Fibroblast of pulmonary artery (primary cell): ENCODE measurements around the gene HDAC2.
A peak's percentile ranks its signal among the peaks of the same experiment; 100 is the strongest.
"Not testable (repeated sequence)": the region's sequence is repeated elsewhere in the genome, so short reads cannot be mapped to it uniquely, and the experiment has no call there.

Experiments
- DNase-seq: peaks from one replicate; pipeline ENCODE4 v3.0.0-alpha.2; 2010; ENCODE audit warnings: low read depth
- H3K4me3 ChIP-seq: replicated peaks from 2 replicates; pipeline ENCODE4 v1.5.1; 2011; ENCODE audit warnings: low read depth, mild to moderate bottlenecking, control low read depth, low read length, moderate library complexity
- TF ChIP-seq, protein P1 (sequence below): IDR thresholded peaks from 2 replicates; pipeline ENCODE4 v1.5.1; 2011; ENCODE audit warnings: mild to moderate bottlenecking, control low read depth, low read length, inconsistent platforms; ENCODE audit errors: missing control alignments

Gene HDAC2

GRCh38 chr6:113994934-113995342, 24.0 kb upstream of the HDAC2 start:
- peak; percentile 94 for DNase-seq

GRCh38 chr6:113989675-113990074, 18.7 kb upstream of the HDAC2 start:
- TF ChIP-seq, protein P1, sequence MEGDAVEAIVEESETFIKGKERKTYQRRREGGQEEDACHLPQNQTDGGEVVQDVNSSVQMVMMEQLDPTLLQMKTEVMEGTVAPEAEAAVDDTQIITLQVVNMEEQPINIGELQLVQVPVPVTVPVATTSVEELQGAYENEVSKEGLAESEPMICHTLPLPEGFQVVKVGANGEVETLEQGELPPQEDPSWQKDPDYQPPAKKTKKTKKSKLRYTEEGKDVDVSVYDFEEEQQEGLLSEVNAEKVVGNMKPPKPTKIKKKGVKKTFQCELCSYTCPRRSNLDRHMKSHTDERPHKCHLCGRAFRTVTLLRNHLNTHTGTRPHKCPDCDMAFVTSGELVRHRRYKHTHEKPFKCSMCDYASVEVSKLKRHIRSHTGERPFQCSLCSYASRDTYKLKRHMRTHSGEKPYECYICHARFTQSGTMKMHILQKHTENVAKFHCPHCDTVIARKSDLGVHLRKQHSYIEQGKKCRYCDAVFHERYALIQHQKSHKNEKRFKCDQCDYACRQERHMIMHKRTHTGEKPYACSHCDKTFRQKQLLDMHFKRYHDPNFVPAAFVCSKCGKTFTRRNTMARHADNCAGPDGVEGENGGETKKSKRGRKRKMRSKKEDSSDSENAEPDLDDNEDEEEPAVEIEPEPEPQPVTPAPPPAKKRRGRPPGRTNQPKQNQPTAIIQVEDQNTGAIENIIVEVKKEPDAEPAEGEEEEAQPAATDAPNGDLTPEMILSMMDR: no peak
- no peak overlapping the region for H3K4me3 ChIP-seq
- DNase-seq: no peak

More at GRCh38 chr6:113994934-113995342, 24.0 kb upstream of the HDAC2 start:
- TF ChIP-seq, protein P1: peak; percentile 92
- no peak overlapping the region for H3K4me3 ChIP-seq

- not testable (repeated sequence) for H3K4me3 ChIP-seq
Observed at GRCh38 chr6:113982675-113983074, 11.7 kb upstream of the HDAC2 start.

DNA sequence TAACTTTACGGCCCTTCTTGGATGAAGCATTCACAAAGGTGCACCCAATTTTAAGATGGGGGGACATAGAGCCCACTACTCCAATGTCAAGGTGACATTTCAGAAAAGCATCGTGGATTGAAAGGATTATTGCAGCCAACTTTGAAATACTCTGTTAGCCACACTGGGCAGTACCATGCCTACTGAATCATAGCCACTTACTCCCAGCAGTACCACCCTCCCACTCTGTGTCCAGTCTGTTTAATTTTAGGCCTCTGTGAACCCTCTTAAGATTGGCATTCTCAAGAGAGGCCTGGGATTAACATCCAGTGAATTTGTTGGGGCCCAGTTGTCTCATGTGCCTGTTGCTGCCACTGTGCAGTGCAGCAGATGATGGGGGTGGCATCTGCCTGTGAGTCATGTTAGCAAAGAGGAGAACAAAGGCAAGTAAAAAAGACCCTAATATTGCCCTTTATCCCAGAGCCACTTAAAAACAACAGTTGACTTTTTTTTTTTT, 11.2 kb upstream of the HDAC2 start:
- no peak for DNase-seq
- no peak overlapping the region for H3K4me3 ChIP-seq
- TF ChIP-seq, protein P1: no peak

More at GRCh38 chr6:113982675-113983074, 11.7 kb upstream of the HDAC2 start:
- DNase-seq: not testable (repeated sequence)

DNA sequence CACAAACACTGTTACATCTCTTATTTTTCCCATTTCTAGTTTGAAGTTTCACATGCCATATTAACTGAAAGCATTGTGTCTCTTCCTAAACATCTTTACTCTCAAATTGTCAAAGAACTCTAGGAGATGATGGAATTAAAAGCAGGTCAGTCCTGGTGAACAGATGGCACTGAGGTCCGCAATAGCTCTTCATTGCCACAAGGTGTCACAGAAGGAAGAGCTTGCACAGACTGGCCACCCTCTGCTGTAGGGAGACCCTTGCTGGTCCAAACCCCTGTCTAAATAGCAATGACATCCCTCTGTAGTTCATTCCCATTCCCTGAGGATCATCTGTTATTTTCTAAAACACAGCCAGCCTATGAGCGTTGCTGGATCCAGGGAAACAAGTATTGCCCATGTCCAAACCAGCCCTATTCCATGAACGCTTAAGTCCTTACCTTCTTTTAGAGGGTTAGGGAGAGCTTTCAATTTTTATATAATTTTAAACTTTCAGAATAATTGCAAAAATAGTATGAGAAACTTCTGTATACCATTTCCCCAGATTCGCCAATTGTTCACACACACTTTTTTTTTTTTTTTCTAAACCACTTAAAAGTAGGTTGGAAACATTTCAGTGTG, 10.1 kb upstream of the HDAC2 start:
- no peak overlapping the region for H3K4me3 ChIP-seq
- TF ChIP-seq, protein P1: peak; percentile 70
- DNase-seq: peak; percentile 47

GRCh38 chr6:113979937-113980336, 9.0 kb upstream of the HDAC2 start:
- H3K4me3 ChIP-seq: no peak overlapping the region
- TF ChIP-seq, protein P1: no peak
- DNase-seq: no peak

GRCh38 chr6:113978084-113978675, 7.2 kb upstream of the HDAC2 start:
- no peak for DNase-seq
- H3K4me3 ChIP-seq: no peak overlapping the region
- TF ChIP-seq, protein P1: no peak
